MM.1S (cell line): ENCODE data around the gene ACSL1.

Source experiments
- EZH2 ChIP-seq: fragments of 300-600 bp; sonication (generic); optimal IDR thresholded peaks from 2 replicates; pipeline ENCODE3; 2017; ENCODE audit warnings: low read depth, mild to moderate bottlenecking, antibody characterized with exemption, low read length, mixed read lengths
- EZH2phosphoT487 ChIP-seq: fragments of 300-600 bp; sonication (generic); IDR thresholded peaks from 2 replicates; pipeline ENCODE4 v1.6.1; 2018; ENCODE audit warnings: antibody characterized with exemption, low read length
- TF ChIP-seq, protein P1 (sequence below): fragments of 300-600 bp; sonication (generic); IDR thresholded peaks from 2 replicates; pipeline ENCODE4 v1.5.1; 2016; ENCODE audit warnings: antibody characterized with exemption, low read length, mixed read lengths

DNA sequence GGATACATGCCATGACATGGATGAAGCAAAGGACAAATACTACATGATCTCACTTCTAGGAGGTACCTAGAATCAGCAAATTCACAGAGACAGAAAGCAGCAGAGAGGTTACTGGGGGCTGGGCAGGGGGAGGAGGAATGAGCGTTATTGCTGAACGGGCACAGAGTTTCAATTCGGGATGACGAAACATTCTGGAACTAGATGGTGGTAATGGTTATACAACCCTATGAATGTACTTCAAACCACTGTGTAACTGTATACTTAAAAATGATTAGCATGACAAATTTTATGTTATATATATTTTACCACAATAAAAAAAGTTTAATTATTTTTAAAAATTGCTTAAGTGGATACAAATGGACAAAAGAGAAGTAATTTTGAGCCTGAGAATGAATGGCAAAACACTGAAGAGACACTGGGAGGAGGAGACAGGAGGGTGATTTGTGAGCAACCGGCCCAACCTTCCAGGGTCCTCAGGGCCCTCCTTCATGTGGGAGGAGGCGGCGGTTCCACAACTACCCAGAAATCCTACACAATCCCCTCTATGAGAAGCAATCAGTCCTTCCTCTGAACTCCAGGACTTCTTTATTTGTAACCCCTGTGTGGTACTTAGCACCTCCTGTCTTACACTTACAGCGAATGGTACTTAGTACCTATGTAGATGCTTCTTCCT is 14.1 kb downstream of the ACSL1 start:
- TF ChIP-seq, protein P1, sequence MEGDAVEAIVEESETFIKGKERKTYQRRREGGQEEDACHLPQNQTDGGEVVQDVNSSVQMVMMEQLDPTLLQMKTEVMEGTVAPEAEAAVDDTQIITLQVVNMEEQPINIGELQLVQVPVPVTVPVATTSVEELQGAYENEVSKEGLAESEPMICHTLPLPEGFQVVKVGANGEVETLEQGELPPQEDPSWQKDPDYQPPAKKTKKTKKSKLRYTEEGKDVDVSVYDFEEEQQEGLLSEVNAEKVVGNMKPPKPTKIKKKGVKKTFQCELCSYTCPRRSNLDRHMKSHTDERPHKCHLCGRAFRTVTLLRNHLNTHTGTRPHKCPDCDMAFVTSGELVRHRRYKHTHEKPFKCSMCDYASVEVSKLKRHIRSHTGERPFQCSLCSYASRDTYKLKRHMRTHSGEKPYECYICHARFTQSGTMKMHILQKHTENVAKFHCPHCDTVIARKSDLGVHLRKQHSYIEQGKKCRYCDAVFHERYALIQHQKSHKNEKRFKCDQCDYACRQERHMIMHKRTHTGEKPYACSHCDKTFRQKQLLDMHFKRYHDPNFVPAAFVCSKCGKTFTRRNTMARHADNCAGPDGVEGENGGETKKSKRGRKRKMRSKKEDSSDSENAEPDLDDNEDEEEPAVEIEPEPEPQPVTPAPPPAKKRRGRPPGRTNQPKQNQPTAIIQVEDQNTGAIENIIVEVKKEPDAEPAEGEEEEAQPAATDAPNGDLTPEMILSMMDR: no peak
- TF ChIP-seq EZH2phosphoT487: no peak
- TF ChIP-seq EZH2: no peak
